GM20000 (cell line): ENCODE results near the gene COL9A2.
"Not testable (repeated sequence)": the region's sequence is repeated elsewhere in the genome, so short reads cannot be mapped to it uniquely, and the experiment has no call there.

Source experiments
- DNase-seq: peaks from one replicate; pipeline ENCODE4 v3.0.0; 2012; ENCODE audit warnings: low spot score
- CTCF ChIP-seq: IDR thresholded peaks from 2 replicates; pipeline ENCODE4 v1.5.1; 2012; ENCODE audit warnings: mild to moderate bottlenecking, control low read depth; ENCODE audit errors: extremely low read depth, missing control alignments

COL9A2 gene

GRCh38 chr1:40339420-40340323 lies 22.6 kb upstream of the COL9A2 start:
- DNase-seq, result no peak
- no peak for TF ChIP-seq CTCF

- TF ChIP-seq CTCF, result peak; percentile 100
- DNase-seq, result peak; percentile 80
These were observed 21.8 kb upstream of the COL9A2 start for GRCh38 chr1:40338745-40339419.

DNA sequence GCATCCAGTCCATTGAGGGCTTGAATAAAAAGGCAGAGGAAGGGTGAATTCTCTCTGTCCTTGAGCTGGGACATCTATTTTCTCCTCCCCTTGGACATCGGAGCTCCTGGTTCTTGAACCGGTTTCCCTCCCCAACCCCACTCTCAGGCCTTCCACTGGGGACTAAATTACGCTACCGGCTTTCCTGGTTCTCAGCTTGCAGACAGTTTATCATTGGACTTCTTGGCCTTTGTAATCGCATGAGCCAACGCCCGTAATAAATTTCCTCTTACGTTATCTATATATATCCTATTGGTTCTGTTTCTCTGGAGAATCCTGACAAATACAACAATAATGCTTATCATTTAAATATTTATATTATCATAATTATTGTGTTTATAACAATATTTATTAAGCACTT lies 20.4 kb upstream of the COL9A2 start:
- no peak for TF ChIP-seq CTCF
- DNase-seq, result no peak

GRCh38 chr1:40332695-40333094 lies 15.6 kb upstream of the COL9A2 start:
- no peak for TF ChIP-seq CTCF
- no peak for DNase-seq

- DNase-seq, result not testable (repeated sequence)
These were observed 14.3 kb upstream of the COL9A2 start for GRCh38 chr1:40331403-40331802.

DNA sequence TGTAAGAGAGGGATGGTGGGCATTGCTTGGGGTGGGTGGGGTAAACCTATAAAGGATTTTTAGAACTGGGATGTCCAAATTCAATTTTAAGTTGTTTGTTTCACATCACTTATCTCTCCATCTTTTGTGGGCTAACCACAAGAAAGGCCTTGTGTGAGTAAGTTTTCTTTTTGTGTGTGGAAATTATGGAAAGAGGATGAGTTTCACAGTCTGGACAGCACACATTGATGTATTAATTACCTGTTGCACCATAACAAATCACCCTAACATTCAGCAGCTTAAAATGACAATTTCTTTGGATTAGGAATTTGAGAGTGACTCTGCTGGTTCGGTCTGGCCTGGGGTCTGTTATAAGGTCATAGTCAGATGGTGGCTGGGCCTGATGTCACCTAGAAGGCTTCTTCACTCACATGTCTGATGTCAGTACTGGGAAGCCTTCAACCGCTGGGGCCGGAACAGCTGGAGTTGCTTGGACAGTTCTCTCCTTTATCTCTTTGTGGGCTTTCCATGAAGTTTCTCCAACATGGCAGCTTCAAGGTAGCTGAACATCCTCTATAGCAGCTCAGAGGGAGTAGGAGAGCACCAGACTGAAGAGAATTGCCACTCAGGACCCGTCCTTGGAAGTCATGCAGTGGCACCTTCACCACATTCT lies 2.0 kb upstream of the COL9A2 start:
- no peak for TF ChIP-seq CTCF
- no peak for DNase-seq

DNA sequence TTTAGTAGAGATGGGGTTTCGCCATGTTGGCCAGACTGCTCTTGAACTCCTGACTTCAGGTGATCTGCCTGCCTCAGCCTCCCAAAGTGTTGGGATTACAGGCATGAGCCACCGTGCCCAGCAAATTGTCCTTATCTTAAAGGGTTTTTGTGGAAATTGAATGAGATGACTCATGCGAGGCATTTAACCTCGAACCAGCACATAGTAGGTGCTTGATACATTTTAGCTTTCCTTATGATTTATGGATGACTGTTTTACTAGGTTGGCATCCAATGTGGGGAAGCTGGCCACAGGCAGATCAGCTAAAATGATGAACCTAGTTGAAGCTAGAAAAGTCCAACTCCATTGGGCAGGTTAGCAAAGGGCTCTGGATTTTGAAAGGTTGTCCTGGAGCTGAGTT lies 1.4 kb upstream of the COL9A2 start:
- TF ChIP-seq CTCF, result no peak
- DNase-seq, result no peak
